Endothelial cell of umbilical vein (primary cell): ENCODE results near the gene PRKAG2.

ENCODE experiments used
- CTCF ChIP-seq, 2 donors: IDR thresholded peaks; 1 replicate in 1 of 2; 2 replicates in 1 of 2; pipeline ENCODE4 v1.5.1; 2011; ENCODE audit warnings: low read length in 2 of 2, mild to moderate bottlenecking in 2 of 2, moderate library complexity in 2 of 2, control low read depth in 1 of 2, inconsistent platforms in 1 of 2, low read depth in 1 of 2; ENCODE audit not compliant: insufficient read depth in 1 of 2; ENCODE audit errors: extremely low read depth in 1 of 2
- MAX ChIP-seq: IDR thresholded peaks from 2 replicates; pipeline ENCODE4 v1.6.1; 2011; ENCODE audit not compliant: insufficient read depth, insufficient read length

- TF ChIP-seq CTCF (IDR thresholded peaks at IDR 0.05; ENCODE audit: extremely low read depth in 1 of 2, insufficient read depth in 1 of 2, low read depth in 1 of 2, low read length in 2 of 2), result no peak
- no peak for TF ChIP-seq MAX
Observed at GRCh38 chr7:151807846-151808245, 69.1 kb downstream of the PRKAG2 start.
